ENCODE data around the gene SLC25A34.

Gene SLC25A34

GRCh38 chr1:15731735-15732685, 4.0 kb upstream of the SLC25A34 start:
- DNase-seq (ENCODE audit: low read depth in 4 of 4, low spot score in 1 of 4): no peak

- DNase-seq (ENCODE audit: low read depth in 4 of 4, low spot score in 1 of 4): no peak
Observed at GRCh38 chr1:15732686-15733081, 3.4 kb upstream of the SLC25A34 start.

- no peak for DNase-seq (ENCODE audit: low read depth in 4 of 4, low spot score in 1 of 4)
Observed at GRCh38 chr1:15733218-15733725, 2.8 kb upstream of the SLC25A34 start.

GRCh38 chr1:15733726-15734226, 2.3 kb upstream of the SLC25A34 start:
- no peak for DNase-seq (ENCODE audit: low read depth in 4 of 4, low spot score in 1 of 4)

GRCh38 chr1:15734296-15734695, 1.8 kb upstream of the SLC25A34 start:
- DNase-seq (ENCODE audit: low read depth in 4 of 4, low spot score in 1 of 4): no peak

GRCh38 chr1:15734901-15735300, 1.2 kb upstream of the SLC25A34 start:
- DNase-seq (ENCODE audit: low read depth in 4 of 4, low spot score in 1 of 4): no peak

GRCh38 chr1:15735304-15736037, 587 bp upstream of the SLC25A34 start:
- no peak for DNase-seq (ENCODE audit: low read depth in 4 of 4, low spot score in 1 of 4)

GRCh38 chr1:15736892-15737261, 819 bp downstream of the SLC25A34 start:
- DNase-seq (ENCODE audit: low read depth in 4 of 4, low spot score in 1 of 4): no peak

- no peak for DNase-seq (ENCODE audit: low read depth in 4 of 4, low spot score in 1 of 4)
Observed at GRCh38 chr1:15737324-15738319, 1.6 kb downstream of the SLC25A34 start.

GRCh38 chr1:15738416-15739113, 2.5 kb downstream of the SLC25A34 start:
- DNase-seq (ENCODE audit: low read depth in 4 of 4, low spot score in 1 of 4): no peak

GRCh38 chr1:15739259-15739658, 3.2 kb downstream of the SLC25A34 start:
- DNase-seq (ENCODE audit: low read depth in 4 of 4, low spot score in 1 of 4): no peak

GRCh38 chr1:15739745-15740144, 3.7 kb downstream of the SLC25A34 start:
- DNase-seq (ENCODE audit: low read depth in 4 of 4, low spot score in 1 of 4): no peak

GRCh38 chr1:15740924-15741850, 5.1 kb downstream of the SLC25A34 start:
- peak; percentile 16 to 56 (median 32) for DNase-seq (ENCODE audit: low read depth in 4 of 4, low spot score in 1 of 4)

GRCh38 chr1:15742339-15742801, 6.3 kb downstream of the SLC25A34 start, which contains the start of gene TMEM82:
TMEM82 (plus strand) TSS chr1:15742499; CDS start chr1:15742560, 61 bp downstream.
- no peak for DNase-seq (ENCODE audit: low read depth in 4 of 4, low spot score in 1 of 4)

- DNase-seq (ENCODE audit: low read depth in 4 of 4, low spot score in 1 of 4): no peak
Observed at GRCh38 chr1:15744122-15744679, 8.1 kb downstream of the SLC25A34 start.

- DNase-seq (ENCODE audit: low read depth in 4 of 4, low spot score in 1 of 4): no peak
Observed at GRCh38 chr1:15747378-15747777, 11.3 kb downstream of the SLC25A34 start.

GRCh38 chr1:15748264-15748663, 12.2 kb downstream of the SLC25A34 start:
- DNase-seq (ENCODE audit: low read depth in 4 of 4, low spot score in 1 of 4): no peak

- no peak for DNase-seq (ENCODE audit: low read depth in 4 of 4, low spot score in 1 of 4)
Observed at GRCh38 chr1:15748690-15749398, 12.8 kb downstream of the SLC25A34 start.
